GM12878 (cell line): Measurements from ENCODE around the gene ZNF776. TPM values are rescaled to one million over a fixed set of nuclear protein-coding genes. Genes with fewer than 3 reads are reported as not detected.

Experiments used
- ATF7 ChIP-seq: fragments of 450-650 bp; IDR thresholded peaks from 2 replicates; pipeline ENCODE4 v1.6.1; 2016; ENCODE audit warnings: low read depth, mild to moderate bottlenecking
- CREB1 ChIP-seq: IDR thresholded peaks from 2 replicates; pipeline ENCODE4 v1.6.1; 2012; ENCODE audit warnings: low read depth, mild to moderate bottlenecking, inconsistent platforms
- E2F8 ChIP-seq: fragments of 450-650 bp; IDR thresholded peaks from 2 replicates; pipeline ENCODE4 v1.6.1; 2018; ENCODE audit warnings: mild to moderate bottlenecking, low read depth, moderate library complexity; ENCODE audit not compliant: partially characterized antibody
- IKZF1 ChIP-seq: fragments of 450-650 bp; conservative IDR thresholded peaks from 2 replicates; pipeline ENCODE4 v1.6.1; 2017; ENCODE audit warnings: antibody characterized with exemption, mild to moderate bottlenecking
- NKRF ChIP-seq: fragments of 450-650 bp; conservative IDR thresholded peaks from 2 replicates; pipeline ENCODE4 v1.6.1; 2017; ENCODE audit warnings: mild to moderate bottlenecking, moderate library complexity
- PBX3 ChIP-seq: IDR thresholded peaks from 2 replicates; pipeline ENCODE4 v1.6.1; 2011; ENCODE audit warnings: mild to moderate bottlenecking, low read depth, low read length, moderate library complexity; ENCODE audit not compliant: insufficient replicate concordance
- REST ChIP-seq: IDR thresholded peaks from 2 replicates; pipeline ENCODE4 v1.6.1; 2012; ENCODE audit warnings: mild to moderate bottlenecking, low read depth, low read length
- RFX5 ChIP-seq: IDR thresholded peaks from 2 replicates; pipeline ENCODE4 v1.6.1; 2011; ENCODE audit warnings: low read depth, low read length, improper control_type of control experiment
- SMAD1 ChIP-seq: fragments of 450-650 bp; IDR thresholded peaks from 2 replicates; pipeline ENCODE4 v1.6.1; 2018; ENCODE audit warnings: mild to moderate bottlenecking, low read depth; ENCODE audit not compliant: partially characterized antibody
- USF1 ChIP-seq: IDR thresholded peaks from 2 replicates; pipeline ENCODE4 v1.6.1; 2011; ENCODE audit warnings: borderline replicate concordance, low read depth, mild to moderate bottlenecking, moderate library complexity, mixed read lengths, low read length; ENCODE audit not compliant: insufficient read depth; ENCODE audit errors: extremely low read length
- polyA plus RNA-seq, 11 experiments: library from polyadenylated mRNA; depleted of rRNA in 4 of 11; unstranded in 6 of 11; stranded (reverse) in 5 of 11; fragments of >200 nt; fragmentation: Nextera tagmentation in 4 of 11; fragmentation: Illumina TruSeq in 1 of 11; extraction: Ambion mirVana in 4 of 11; extraction: Trizol in 1 of 11; gene quantifications; 1 replicate in 1 of 11; 2 replicates in 10 of 11; pipeline versions ENCODE4 v1.2.1 to v1.2.3, GENCODE V29; 2011 to 2016; ENCODE audit warnings: inconsistent platforms in 2 of 11, missing spikeins in 2 of 11, low read depth in 1 of 11
- total RNA-seq, 4 experiments: library from RNA; depleted of rRNA in 3 of 4; stranded (reverse); fragments of >200 nt in 3 of 4; fragmentation: Illumina TruSeq in 1 of 4; extraction: Trizol in 1 of 4; gene quantifications; 2 replicates each; pipeline versions ENCODE4 v1.2.1 to v1.2.3, GENCODE V29; 2013 to 2021
- TF ChIP-seq, protein P1 (sequence below): fragments of 450-650 bp; IDR thresholded peaks from 2 replicates; pipeline ENCODE4 v1.6.1; 2017; ENCODE audit warnings: mild to moderate bottlenecking, low read depth, inconsistent platforms; ENCODE audit not compliant: poor library complexity, severe bottlenecking
- TF ChIP-seq, protein P2 (sequence below): IDR thresholded peaks from 2 replicates; pipeline ENCODE4 v1.6.1; 2012; ENCODE audit warnings: low read depth, low read length, improper control_type of control experiment

The ZNF776 gene
- total and polyA plus RNA-seq, 10 of the 15 experiments (the other 5 are each of a cell fraction or from before 2014, with no cell fraction given) = 1.9 to 16.3 (median 11.7) TPM

DNA sequence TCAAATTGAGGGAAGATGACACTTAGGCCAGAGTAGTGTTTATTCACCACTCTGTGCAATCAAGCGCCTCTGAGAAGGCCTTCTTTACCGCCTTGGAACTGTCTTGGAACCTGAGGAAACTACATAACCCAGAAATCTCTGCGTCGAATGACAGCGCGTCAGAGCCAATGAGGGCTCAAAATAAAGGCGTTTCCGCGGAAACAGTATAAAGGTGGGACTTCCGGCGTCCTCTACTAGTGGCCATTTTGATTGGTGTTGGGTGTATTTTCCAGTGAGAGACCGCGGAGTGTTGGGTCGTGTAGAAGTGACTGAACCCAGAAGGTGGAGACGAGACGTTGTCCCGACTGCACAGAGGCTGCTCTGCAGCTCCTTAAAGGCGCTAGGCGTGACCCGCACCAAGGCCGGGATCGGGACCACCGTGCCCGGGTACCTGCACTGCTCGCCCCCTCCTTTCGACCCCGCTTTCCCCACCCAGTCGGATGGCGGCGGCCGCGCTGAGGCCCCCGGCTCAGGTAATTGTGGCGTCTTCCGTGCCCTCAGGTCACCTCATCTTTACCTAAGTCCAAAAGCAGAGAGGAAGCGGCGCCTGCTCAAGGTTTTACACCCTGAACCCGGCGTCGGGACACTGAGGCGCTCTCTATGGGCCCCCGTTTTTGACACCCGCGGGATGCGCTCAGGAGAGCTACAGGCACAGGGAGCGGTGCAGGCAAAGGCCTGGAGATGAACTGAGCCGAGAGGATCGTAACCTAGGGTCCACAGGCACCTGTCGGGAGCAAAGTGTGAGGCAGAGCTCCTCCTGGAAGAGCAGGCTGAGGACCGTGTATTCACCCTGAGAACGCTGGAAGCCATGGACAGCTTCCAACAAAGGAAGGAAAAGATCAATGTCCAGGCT, at the start of gene ZNF776 (continued):
- TF ChIP-seq, protein P1, sequence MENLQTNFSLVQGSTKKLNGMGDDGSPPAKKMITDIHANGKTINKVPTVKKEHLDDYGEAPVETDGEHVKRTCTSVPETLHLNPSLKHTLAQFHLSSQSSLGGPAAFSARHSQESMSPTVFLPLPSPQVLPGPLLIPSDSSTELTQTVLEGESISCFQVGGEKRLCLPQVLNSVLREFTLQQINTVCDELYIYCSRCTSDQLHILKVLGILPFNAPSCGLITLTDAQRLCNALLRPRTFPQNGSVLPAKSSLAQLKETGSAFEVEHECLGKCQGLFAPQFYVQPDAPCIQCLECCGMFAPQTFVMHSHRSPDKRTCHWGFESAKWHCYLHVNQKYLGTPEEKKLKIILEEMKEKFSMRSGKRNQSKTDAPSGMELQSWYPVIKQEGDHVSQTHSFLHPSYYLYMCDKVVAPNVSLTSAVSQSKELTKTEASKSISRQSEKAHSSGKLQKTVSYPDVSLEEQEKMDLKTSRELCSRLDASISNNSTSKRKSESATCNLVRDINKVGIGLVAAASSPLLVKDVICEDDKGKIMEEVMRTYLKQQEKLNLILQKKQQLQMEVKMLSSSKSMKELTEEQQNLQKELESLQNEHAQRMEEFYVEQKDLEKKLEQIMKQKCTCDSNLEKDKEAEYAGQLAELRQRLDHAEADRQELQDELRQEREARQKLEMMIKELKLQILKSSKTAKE = no peak
- TF ChIP-seq PBX3 (peak; percentile 97), REST (no peak), USF1 (no peak), CREB1 (peak; percentile 73), NKRF (peak; percentile 38), ATF7 (0 out of 2 replicates have a peak, but pooled peaks have one; percentile 12), IKZF1 (peak; percentile 82), SMAD1 (peak; percentile 32), RFX5 (0 out of 2 replicates have a peak, but pooled peaks have one; percentile 3), E2F8 (peak; percentile 46)
- TF ChIP-seq, protein P2, sequence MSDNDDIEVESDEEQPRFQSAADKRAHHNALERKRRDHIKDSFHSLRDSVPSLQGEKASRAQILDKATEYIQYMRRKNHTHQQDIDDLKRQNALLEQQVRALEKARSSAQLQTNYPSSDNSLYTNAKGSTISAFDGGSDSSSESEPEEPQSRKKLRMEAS = 0 out of 2 replicates have a peak, but pooled peaks have one; percentile 14
